ENCODE results near the gene TSPAN9.

DNA sequence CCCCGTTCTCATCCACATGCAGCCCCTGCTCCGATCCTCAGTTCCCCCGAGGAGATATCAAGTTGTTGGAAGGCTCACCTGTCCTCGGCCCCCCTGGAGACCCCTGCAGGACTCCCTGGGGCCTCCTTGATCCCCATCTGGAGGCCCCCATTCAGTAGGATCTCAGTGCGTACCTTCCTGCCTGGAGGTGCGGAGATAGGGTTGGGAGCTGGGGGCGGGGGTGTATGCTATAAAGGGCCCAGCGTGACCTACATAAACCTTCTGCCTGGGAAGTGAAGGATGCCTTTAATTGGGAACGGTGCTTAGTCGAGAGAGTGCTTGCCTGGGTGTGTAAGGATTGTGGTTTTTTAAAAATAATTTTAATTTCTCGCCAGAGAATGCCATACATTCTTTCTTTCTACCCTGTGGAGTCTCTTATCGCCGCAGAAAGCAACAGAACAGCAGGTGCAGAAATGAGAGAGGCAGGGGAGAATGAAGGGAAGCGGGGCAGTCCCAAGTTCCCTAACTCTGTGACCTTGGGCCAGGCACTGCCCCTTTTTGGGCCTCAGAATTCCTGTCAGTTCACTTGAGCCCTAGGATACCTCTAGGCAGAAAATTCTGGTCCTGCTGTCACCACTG is 153.7 kb downstream of the TSPAN9 start:
- TF ChIP-seq POLR2AphosphoS5 (IDR thresholded peaks at IDR 0.05; ENCODE audit: low read length) (no peak), ZZZ3 (IDR thresholded peaks at IDR 0.05; ENCODE audit: control insufficient read depth, insufficient read length, low read depth) (no peak), HDAC2 (IDR thresholded peaks at IDR 0.05) (no peak), NFIC (IDR thresholded peaks at IDR 0.05; ENCODE audit: low read depth, low read length) (no peak)
